Measurements from ENCODE around the gene IFIT1.
A peak's percentile ranks its signal among the peaks of the same experiment; 100 is the strongest.

IFIT1 gene

DNA sequence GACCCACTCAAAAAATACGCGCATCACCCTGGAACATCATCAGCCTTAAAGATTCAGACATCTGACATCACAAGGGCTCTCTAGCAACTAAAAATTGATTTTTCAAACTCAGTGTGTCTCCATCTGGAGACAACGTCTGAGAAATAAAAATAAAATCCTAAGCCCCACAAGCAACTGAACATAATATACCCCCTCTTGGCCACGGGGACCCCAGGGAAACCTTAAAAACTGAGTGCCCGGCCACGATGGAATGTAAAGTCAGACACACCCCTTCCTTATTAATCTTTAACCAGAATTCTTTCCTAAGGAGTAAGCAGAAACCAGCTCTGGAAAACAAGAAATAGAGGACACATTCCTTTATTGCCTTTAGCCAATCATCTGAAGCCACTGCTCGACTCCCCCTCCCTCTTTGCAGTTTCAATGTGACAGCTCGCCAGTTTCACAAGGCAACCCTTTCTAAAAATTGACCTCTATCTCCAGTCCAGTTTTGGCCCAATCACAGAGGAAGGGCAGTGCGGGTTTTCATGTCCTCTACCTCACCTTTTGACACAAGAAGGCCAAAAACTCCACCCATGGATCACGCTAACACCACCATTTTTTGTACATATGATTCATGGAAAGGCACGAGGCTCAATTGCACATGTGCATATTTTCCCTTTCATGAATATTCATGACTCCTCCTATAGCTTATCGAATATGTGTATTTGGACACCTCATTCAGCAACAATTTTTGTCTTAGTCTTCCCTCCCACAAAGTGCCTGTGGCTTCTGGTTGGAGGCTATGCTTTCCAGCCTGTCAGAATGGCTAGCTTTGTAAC, 40.4 kb upstream of the IFIT1 start:
- Histone ChIP-seq H3K27me3 (ENCODE audit: control insufficient read depth, insufficient read depth, low read length) (no peaks in the 10 kb centered on the region), H3K4me1 (ENCODE audit: control insufficient read depth, insufficient read depth, low read length) (peaks cover 4% of the 10 kb centered on the region), H3K27ac (ENCODE audit: low read depth, low read length) (peak overlapping the region; percentile 50), H3K36me3 (ENCODE audit: control insufficient read depth, insufficient read depth, low read length) (no peaks in the 10 kb centered on the region), H3K9ac (ENCODE audit: low read length) (no peak overlapping the region), H3K4me3 (ENCODE audit: low read length) (no peak overlapping the region)

DNA sequence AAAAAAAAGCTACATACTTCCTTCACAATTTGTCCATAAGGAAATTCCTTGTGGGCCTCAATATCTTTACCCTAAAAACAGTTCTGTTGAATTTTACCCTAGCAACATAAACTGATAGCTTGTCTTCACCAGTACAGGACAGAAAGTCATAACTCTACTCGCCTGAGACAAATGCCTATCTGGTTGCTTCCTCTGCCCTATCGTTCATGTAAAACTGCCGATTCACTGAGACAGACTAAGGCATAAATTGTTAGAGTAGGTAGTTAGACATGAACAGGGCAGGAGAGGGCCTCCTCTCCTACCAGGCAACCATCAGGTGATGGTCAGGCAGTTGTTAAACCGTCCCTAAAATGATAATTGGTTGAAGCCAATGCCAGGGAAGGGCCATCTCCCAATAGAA, 39.6 kb upstream of the IFIT1 start:
- Histone ChIP-seq H3K4me1 (ENCODE audit: control insufficient read depth, insufficient read depth, low read length) (peaks cover 4% of the 10 kb centered on the region), H3K27me3 (ENCODE audit: control insufficient read depth, insufficient read depth, low read length) (no peaks in the 10 kb centered on the region), H3K36me3 (ENCODE audit: control insufficient read depth, insufficient read depth, low read length) (no peaks in the 10 kb centered on the region), H3K4me3 (ENCODE audit: low read length) (no peak overlapping the region), H3K9ac (ENCODE audit: low read length) (no peak overlapping the region), H3K27ac (ENCODE audit: low read depth, low read length) (no peak overlapping the region)

DNA sequence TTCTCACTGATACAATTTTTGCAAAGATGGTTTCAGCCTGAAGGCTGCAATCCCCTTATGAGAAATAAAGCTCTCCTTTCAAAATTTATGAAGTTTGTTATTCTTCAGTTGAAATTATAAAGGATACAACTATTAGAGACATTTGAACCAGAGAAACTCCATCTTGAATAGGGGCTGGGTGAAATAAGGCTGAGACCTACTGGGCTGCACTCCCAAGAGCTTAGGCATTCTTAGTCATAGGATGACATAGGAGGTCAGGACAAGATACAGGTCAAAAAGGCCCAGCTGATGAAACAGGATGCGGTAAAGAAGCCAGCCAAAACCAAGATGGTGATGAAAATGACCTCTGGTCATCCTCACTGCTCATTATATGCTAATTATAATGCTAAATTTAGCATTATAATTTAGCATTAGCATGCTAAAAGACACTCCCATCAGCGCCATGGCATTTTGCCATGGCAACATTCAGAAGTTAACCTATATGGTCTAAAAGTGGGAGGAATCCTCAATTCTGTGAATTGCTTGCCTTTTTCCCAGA, 37.0 kb upstream of the IFIT1 start:
- Histone ChIP-seq H3K27ac (ENCODE audit: low read depth, low read length) (no peak overlapping the region), H3K36me3 (ENCODE audit: control insufficient read depth, insufficient read depth, low read length) (no peaks in the 10 kb centered on the region), H3K27me3 (ENCODE audit: control insufficient read depth, insufficient read depth, low read length) (no peaks in the 10 kb centered on the region), H3K4me3 (ENCODE audit: low read length) (no peak overlapping the region), H3K9ac (ENCODE audit: low read length) (no peak overlapping the region), H3K4me1 (ENCODE audit: control insufficient read depth, insufficient read depth, low read length) (peaks cover 4% of the 10 kb centered on the region)

DNA sequence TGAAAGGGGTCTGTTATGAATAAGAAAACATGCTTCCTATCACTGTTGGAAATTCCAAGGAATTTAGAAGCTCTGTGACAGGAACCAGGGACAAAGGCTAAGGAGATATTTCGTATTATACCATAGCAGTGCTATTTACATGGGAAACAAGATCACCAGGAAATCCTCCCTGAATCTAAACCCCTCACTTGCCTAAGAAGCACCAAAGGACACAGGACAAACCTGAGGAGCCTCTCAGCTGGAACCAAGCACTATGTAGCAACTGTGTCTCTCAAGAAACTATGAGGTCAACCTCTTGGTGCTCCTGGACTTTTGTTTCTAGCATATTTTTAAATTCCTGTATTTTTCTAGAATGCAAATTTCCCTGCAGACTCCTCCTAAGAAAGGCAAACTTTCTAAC, 35.3 kb upstream of the IFIT1 start:
- H3K27me3 ChIP-seq (ENCODE audit: control insufficient read depth, insufficient read depth, low read length), result no peaks in the 10 kb centered on the region
- H3K4me3 ChIP-seq (ENCODE audit: low read length), result no peak overlapping the region
- no peaks in the 10 kb centered on the region for H3K4me1 ChIP-seq (ENCODE audit: control insufficient read depth, insufficient read depth, low read length)
- H3K9ac ChIP-seq (ENCODE audit: low read length), result no peak overlapping the region
- no peak overlapping the region for H3K27ac ChIP-seq (ENCODE audit: low read depth, low read length)
- no peaks in the 10 kb centered on the region for H3K36me3 ChIP-seq (ENCODE audit: control insufficient read depth, insufficient read depth, low read length)

DNA sequence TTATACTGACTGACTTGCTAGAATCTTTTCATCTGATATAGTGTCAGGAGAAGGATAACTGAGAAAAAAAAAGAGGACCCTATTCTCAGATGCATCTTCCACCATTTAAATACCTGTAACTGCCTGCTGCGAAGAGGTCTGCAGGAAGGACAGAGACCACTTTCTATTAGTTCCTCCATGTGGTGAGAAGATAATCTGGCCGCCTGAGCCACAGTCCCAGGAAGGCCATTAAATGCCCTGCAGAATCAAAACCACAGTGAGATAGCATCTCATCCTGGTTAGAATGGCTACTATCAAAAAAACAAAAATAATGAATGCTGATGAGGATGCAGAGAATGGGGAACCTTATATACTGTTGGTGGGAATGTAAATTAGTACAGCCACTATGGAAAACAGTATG, 34.4 kb upstream of the IFIT1 start:
- no peaks in the 10 kb centered on the region for H3K4me1 ChIP-seq (ENCODE audit: control insufficient read depth, insufficient read depth, low read length)
- no peak overlapping the region for H3K4me3 ChIP-seq (ENCODE audit: low read length)
- H3K27me3 ChIP-seq (ENCODE audit: control insufficient read depth, insufficient read depth, low read length), result no peaks in the 10 kb centered on the region
- H3K9ac ChIP-seq (ENCODE audit: low read length), result no peak overlapping the region
- no peaks in the 10 kb centered on the region for H3K36me3 ChIP-seq (ENCODE audit: control insufficient read depth, insufficient read depth, low read length)
- no peak overlapping the region for H3K27ac ChIP-seq (ENCODE audit: low read depth, low read length)

DNA sequence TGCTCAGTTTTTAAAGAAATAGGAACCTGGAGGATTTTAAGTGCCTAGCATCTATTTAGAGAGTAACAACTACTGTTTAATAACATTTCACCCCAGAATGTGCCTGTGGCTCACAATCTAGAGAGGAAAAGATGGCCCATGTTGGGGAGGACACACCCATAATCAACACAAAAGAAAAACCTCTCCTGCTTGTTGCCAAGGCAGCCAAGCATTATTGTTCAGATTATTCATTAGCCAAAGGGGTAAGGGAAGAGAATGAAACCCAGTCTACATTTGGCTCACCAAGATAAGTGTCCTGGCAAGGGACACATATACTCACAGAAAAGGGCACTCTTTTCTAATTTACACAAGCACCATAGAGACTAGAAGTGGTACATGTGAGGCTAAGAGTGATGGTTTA, 32.3 kb upstream of the IFIT1 start:
- Histone ChIP-seq H3K27me3 (ENCODE audit: control insufficient read depth, insufficient read depth, low read length) (no peaks in the 10 kb centered on the region), H3K4me1 (ENCODE audit: control insufficient read depth, insufficient read depth, low read length) (no peaks in the 10 kb centered on the region), H3K4me3 (ENCODE audit: low read length) (no peak overlapping the region), H3K36me3 (ENCODE audit: control insufficient read depth, insufficient read depth, low read length) (no peaks in the 10 kb centered on the region), H3K9ac (ENCODE audit: low read length) (no peak overlapping the region), H3K27ac (ENCODE audit: low read depth, low read length) (no peak overlapping the region)

DNA sequence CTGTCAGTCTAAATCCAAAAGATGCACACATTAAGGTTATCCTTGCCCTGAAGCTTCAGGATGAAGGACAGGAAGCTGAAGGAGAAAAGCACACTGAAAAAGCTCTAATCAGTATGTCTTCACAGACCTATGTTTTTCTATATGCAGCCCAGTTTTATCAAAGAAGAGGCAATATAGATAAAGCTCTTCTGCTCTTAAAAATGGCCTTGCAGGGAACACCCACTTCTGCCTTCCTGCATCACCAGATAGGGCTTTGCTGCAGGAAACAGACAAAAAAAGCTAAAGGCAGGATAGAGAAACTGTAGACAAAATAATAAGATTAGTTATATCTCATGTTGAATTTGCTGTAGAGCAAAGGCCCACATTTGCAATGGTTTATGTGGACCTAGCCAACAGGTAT, 29.5 kb upstream of the IFIT1 start:
- Histone ChIP-seq H3K27me3 (ENCODE audit: control insufficient read depth, insufficient read depth, low read length) (no peaks in the 10 kb centered on the region), H3K36me3 (ENCODE audit: control insufficient read depth, insufficient read depth, low read length) (no peaks in the 10 kb centered on the region)

DNA sequence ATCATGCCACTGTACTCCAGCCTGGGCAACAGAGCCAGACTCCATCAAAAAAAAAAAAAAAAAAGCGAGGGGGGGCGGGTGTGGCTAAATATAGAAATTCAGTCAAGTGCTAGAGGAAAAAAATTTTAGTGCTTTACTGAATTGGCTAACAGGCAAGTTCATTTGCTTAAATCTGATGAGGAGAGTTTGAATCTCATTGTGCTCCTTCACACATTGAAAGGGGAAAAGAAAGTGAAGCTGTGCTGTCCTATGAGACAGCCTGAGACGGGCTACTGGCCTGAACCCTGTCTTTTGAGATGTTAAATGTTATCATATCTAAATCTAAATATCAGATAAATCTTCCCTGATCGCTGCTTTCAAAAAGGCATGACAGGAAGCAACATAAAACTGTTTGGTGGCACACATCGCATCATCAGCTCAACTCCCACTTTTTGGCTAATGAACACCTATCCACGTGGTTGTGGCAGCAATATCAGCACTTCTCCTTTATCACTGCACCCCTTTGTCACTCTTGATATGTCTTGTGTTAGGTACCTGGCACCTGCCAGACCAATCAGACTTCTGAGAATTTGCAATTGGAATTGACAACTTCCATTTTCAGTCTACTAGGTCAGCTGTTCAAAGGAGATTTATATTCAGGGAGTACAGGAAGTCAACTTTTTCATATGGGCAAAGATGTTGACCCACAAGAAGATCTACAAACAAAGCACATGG, 28.5 kb upstream of the IFIT1 start:
- Histone ChIP-seq H3K27ac (ENCODE audit: low read depth, low read length) (no peak overlapping the region), H3K4me3 (ENCODE audit: low read length) (no peak overlapping the region), H3K4me1 (ENCODE audit: control insufficient read depth, insufficient read depth, low read length) (no peaks in the 10 kb centered on the region), H3K36me3 (ENCODE audit: control insufficient read depth, insufficient read depth, low read length) (no peaks in the 10 kb centered on the region), H3K9ac (ENCODE audit: low read length) (no peak overlapping the region), H3K27me3 (ENCODE audit: control insufficient read depth, insufficient read depth, low read length) (no peaks in the 10 kb centered on the region)

More for the DNA sequence above, 29.5 kb upstream of the IFIT1 start:
- H3K4me1 ChIP-seq (ENCODE audit: control insufficient read depth, insufficient read depth, low read length), result no peaks in the 10 kb centered on the region
- no peak overlapping the region for H3K4me3 ChIP-seq (ENCODE audit: low read length)
- H3K9ac ChIP-seq (ENCODE audit: low read length), result no peak overlapping the region
- no peak overlapping the region for H3K27ac ChIP-seq (ENCODE audit: low read depth, low read length)

DNA sequence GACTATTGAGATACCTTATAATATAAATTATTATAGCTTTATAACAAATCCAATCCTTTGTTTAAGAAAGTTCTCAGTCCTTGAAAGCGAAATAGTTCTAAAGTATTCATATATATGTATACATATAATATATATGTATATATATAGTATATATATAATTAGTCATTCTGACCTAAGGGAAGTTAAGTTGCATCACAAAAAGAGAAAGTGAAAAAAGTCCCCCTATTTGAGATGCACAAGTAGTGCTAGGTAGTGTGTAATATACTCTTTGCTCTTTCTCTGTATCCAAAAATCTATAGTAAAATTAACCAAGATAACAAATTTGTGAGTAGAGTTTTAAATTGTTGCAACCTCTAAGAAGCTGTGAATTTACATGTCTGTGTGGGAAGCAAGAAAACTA, 27.9 kb upstream of the IFIT1 start:
- Histone ChIP-seq H3K27me3 (ENCODE audit: control insufficient read depth, insufficient read depth, low read length) (no peaks in the 10 kb centered on the region), H3K36me3 (ENCODE audit: control insufficient read depth, insufficient read depth, low read length) (no peaks in the 10 kb centered on the region), H3K4me1 (ENCODE audit: control insufficient read depth, insufficient read depth, low read length) (no peaks in the 10 kb centered on the region), H3K4me3 (ENCODE audit: low read length) (no peak overlapping the region), H3K27ac (ENCODE audit: low read depth, low read length) (no peak overlapping the region), H3K9ac (ENCODE audit: low read length) (no peak overlapping the region)

DNA sequence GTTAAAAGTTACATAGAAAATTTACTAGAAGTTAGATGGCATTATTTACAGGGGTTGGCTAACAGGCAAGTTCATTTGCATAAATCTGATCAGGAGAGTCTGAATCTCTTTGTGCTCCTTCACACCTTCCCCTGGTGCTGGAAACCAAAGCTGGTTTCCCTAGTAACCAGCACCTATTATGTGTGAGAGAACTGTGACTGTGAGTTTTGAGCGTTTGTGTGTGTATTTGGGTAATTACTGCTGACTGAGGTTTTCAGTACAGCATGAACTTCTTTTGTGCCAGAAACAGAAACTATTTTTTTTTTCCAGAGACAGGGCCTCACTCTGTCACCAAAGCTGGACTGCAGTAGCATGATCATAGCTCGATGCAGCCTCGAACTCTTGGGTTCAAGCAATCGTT, 24.9 kb upstream of the IFIT1 start:
- no peaks in the 10 kb centered on the region for H3K36me3 ChIP-seq (ENCODE audit: control insufficient read depth, insufficient read depth, low read length)
- H3K9ac ChIP-seq (ENCODE audit: low read length), result no peak overlapping the region
- H3K4me1 ChIP-seq (ENCODE audit: control insufficient read depth, insufficient read depth, low read length), result no peaks in the 10 kb centered on the region
- H3K27ac ChIP-seq (ENCODE audit: low read depth, low read length), result no peak overlapping the region
- no peaks in the 10 kb centered on the region for H3K27me3 ChIP-seq (ENCODE audit: control insufficient read depth, insufficient read depth, low read length)
- H3K4me3 ChIP-seq (ENCODE audit: low read length), result no peak overlapping the region

DNA sequence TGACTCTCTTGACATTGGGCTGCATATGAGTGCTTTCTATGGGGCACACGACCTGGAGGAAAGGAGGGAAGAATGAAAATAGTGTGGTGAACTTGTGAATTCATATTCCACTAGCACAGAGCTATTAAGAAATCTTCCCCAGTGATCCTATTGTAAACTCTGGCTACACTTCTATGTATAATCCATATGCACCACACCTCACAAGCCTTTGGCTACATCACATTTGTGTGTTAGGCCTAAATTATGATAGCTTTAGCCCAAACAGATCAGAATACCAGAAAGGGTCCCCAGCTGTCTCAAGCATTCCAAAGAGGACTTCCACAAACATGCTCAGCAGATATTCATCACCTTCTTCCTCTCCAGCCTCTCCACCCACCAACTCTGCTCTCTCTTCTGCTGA, 24.3 kb upstream of the IFIT1 start:
- Histone ChIP-seq H3K36me3 (ENCODE audit: control insufficient read depth, insufficient read depth, low read length) (no peaks in the 10 kb centered on the region), H3K27ac (ENCODE audit: low read depth, low read length) (no peak overlapping the region), H3K27me3 (ENCODE audit: control insufficient read depth, insufficient read depth, low read length) (no peaks in the 10 kb centered on the region), H3K4me3 (ENCODE audit: low read length) (no peak overlapping the region), H3K9ac (ENCODE audit: low read length) (no peak overlapping the region), H3K4me1 (ENCODE audit: control insufficient read depth, insufficient read depth, low read length) (no peaks in the 10 kb centered on the region)

DNA sequence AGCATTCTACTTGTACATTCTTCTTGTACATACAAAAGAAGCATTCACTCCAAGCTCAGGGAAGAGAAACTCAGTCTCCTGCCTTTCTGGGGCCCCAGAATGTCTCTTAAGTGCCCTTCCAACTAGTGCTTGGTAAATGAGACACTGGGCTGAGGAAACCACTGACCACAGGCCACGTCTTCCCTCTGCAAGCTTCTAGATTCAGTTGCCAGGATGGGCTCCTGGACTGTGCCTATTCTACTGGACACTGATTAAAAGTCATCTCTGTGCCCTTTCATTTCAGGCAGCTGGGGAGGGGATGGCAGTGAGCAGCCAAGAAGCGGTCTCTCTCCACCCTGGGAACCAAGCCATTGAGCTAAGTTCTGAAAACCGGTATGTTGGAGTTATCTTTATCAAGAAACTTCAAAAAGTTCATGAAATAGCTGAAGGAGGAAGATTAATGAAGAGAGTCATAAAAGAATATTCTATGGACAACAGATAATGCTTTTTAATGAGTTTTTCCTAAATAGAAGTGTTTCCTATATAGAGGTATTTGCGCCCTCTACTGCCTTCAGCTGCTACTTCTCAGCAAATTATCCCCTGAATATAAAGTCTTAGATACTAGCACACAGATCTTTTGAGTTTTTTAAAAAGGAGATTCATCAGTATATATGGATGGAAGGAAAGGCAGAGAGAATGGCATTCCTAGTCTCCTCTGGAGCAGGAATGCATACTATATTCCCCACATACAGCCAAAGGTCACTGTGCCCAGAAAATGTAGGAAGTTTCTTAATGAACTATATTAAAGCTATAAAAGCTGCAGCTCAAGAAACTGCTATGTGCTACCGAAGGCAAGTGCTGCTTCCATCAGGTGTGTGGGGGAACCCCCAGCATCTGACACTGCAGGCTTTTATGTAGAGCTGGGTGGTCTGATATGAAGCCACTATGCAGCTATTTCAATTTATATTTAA, 23.0 kb upstream of the IFIT1 start:
- Histone ChIP-seq H3K27ac (ENCODE audit: low read depth, low read length) (no peak overlapping the region), H3K4me1 (ENCODE audit: control insufficient read depth, insufficient read depth, low read length) (peaks cover 11% of the 10 kb centered on the region), H3K36me3 (ENCODE audit: control insufficient read depth, insufficient read depth, low read length) (no peaks in the 10 kb centered on the region), H3K4me3 (ENCODE audit: low read length) (no peak overlapping the region), H3K27me3 (ENCODE audit: control insufficient read depth, insufficient read depth, low read length) (no peaks in the 10 kb centered on the region), H3K9ac (ENCODE audit: low read length) (no peak overlapping the region)
